HG02840 (cell line): ENCODE measurements around the gene WWOX.

Source experiments
- ATAC-seq: cut with Tn5 transposase; IDR thresholded peaks from one replicate; pipeline ENCODE4 v1.9.1; 2021; ENCODE audit warnings: mild to moderate bottlenecking, moderate library complexity, moderate number of reproducible peaks; ENCODE audit not compliant: unreplicated experiment, low FRiP score

Gene WWOX

DNA sequence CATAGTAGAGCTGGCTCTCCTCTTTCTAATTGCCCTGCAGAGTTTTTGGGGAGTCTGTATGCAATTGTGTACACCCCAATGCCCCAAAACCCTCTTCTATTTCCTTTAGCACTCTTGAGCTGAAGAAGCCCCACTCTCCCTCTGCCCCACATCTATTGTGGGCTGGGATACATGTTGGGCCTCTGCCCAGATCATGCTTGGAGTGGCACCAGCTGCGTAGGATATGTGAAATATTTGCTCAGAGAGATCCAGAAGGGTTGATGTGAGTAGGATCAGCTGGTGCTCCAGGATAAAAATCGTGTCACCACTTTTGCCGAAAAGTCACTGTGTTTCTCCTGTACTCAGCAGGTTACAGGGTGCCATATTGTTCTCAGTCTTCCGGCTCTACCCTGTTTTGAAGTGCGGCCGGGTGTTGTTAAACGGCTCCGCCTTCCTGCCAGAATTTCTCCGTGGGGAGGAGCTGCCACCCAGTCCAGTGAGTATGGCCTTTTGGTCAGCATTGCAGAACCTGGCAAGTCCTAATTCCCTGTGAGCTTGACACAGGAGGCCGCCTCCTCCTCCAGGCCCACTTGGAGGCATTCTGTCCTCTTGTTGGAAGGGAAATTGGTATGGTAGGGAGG is 664.5 kb downstream of the WWOX start:
- no peak for ATAC-seq

DNA sequence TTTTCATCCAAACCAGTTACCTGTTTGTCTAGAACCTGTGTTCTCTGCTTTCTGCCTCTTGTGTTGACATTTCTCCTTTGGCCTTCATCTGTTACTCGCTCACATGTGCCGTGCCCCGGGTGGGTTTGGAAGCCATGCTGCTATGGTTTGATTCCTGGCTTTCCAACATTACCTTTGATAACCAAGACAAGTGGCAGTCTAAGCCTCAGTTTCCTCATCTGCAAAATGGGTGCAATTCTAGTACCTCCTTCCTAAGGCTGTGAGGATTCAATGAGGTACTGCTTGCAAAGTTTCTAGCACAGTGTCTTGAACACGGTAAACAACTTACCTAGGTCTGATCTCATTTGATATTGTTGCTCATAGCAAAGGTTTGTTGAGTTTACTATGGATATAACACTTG is 665.0 kb downstream of the WWOX start:
- no peak for ATAC-seq

DNA sequence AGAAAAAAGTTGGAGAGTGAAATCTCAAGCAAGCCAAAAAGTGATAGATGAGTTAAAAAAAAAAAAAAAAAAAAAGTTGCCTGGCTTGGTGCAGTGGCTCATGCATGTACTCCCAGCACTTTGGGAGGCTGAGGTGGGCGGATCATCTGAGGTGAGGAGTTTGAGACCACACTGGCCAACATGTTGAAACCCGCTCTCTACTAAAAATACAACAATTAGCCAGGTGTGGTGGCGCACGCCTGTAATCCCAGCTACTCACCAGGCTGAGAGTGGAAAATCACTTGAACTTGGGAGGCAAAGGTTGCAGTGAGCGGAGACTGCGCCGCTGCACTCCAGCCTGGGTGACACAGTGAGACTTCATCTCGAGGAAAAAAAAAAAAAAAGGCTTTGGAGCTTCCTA is 668.8 kb downstream of the WWOX start:
- ATAC-seq = no peak

DNA sequence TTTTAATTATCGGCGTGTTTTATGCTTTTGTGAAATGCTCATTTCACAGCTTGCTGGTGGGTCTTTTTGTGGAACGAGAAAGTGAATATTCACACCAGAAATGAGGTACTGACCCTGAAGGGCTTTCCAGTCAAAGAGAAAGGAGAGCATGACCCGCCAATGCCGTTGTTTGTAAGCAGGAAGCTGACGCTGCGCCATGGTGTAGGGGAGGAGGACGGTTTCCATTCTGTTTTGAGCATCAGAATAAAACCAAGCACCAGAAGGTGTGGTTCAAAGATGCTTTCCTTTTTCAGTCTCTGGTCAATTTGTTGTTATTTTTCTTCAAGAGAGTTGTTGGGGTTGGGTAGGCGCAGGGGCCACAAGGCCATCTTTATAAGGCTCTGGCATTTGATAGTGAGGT is 669.3 kb downstream of the WWOX start:
- no peak for ATAC-seq

DNA sequence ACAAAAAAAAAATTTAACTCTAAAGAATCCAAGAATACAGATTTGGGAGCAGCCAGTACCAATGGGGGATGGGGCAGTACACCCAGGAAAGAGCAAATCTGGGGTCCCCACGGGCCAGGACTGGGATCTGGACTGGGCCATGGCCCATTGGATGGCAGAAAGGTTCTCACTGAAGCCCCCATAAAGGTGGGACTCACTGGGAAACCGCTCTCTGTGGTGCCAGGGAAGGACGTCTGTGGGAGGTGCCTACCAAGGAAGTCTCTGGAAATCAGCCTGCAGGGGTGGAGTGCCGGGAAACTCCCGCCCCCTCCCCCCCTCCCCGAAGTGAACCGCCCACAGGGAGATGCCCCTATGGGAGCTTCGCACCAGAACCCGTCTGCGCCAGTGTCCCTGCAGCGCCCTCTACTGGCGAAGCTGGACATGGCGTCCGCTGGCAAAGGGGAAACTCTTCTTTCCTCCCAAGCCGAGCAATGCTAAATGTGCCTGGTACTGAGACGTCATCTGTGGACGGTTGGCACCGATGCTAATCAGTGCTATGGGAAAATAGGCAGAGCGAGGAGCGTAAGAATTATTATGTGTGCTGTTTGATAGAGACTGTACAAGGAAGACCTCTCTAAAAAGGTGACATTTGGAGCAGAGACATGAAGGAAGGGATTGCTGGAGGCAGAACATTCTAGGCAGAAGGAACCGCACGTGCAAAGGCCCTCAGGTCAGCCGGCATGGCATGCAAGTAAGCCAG is 671.1 kb downstream of the WWOX start:
- ATAC-seq = no peak

DNA sequence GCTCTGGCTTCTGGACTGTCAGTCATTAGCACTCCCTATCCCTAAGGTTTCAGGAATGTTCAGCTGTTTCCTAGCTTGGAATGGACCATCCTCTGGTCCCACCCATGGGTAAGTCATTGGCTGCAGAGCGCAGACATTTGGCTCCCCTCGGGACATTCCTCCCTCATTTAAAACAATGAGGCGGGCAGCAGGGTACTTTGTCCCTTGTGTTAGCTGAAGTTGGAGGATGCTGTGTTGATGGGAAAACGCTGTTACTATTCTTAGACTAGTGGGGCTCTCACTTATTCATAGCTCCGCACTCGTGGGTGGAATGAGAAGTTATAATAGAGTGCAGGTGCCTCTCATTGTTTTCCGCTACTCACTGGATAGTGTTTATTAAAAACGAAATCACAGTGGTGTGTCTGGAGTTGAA is 673.8 kb downstream of the WWOX start:
- ATAC-seq = no peak

DNA sequence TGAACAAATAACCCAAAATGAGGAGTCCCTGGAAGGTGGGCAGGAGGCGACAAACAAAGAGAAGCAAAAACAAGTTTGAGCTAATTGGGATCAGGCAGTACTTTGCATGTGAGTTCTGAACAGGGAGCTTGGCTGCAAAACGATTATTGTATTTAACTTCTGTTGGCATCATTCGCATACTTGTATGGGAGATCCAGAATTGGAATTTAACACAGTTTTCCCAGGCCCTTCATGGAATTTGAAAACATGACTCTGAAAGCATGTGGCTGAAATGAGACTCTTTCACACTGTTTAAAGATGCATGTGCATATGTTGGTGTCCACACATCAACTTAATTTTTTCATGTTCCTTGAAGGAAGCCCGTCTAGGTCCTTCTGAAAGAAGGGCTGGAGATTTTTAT is 674.3 kb downstream of the WWOX start:
- ATAC-seq = no peak

DNA sequence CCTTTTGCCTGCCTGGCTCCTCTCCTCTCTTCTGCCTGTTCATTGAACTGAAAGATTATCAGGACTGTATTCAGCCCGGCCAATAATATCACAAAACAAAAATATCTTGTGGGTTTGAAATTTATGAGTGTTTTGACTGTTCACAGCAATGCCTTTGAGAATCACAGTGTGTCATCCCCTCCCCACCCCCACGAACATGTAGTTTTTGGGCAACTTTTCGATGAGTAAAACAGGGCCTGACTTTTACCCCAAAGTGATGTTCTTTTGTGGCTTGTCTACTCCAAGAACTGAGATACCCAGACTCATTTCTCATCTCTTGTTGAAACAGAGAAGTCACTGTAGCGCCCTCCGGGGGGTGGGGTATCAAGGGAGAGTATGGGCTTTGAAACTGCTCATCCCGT is 675.7 kb downstream of the WWOX start:
- ATAC-seq = no peak

DNA sequence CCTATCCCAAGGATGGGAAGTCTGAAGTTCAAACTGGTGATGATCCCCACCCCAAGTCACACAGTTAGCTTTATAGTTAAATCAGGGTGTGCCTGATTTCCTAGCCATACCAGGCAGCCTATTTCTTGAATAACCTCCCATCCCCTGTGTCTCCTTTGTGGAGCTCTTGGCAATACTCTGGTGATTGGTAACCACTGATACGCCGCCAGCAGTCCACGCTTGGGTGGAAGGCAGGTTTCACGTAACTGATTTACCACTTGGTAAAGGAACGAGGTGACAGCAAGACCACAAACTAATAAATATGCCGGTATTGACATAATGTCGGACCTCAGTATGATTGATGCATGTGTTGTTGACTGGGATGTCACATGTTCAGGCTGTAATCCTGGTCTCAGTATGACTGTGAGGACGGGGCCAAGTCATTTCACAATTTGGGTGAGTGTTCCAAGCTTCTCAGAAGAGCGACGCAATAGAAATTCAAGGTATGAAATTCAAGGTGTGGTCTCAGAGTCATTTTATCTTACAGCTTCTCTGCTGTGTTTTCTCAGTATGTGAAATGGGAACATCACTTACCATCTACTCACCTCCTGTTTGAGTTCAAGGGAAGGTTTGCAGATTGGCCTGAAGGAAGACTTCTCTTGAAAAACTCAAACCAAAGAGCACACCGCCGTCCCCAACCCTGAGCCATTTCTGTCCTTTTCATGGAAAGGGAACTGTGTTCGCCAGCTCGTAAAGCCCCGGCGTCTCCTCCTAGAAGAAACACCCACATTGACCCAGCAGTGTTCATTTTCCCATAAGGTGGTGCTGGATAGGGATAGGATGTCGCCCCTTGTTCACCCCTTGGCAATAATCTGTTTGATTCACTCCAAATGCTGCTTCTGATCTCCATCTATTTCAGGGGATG is 678.9 kb downstream of the WWOX start:
- no peak for ATAC-seq

DNA sequence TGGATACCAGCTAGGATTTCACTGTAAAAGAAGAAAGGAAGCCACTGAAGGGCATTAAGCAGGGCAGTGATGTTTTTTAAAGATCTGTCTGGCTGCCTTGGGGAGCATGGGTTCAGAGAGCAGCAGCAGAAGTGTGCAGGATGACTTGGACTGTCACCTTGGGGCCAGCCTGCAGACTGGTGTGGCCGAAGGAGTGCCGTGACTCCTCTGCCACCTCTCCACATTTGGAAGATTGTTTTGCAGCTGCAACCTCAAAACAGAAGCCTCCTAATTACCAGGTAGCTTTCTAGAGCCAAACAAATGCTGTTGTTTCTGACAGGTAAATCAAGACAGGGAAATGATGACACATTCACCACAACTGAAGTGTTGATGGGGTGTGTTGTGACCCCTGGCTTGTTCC is 681.4 kb downstream of the WWOX start:
- ATAC-seq = no peak

DNA sequence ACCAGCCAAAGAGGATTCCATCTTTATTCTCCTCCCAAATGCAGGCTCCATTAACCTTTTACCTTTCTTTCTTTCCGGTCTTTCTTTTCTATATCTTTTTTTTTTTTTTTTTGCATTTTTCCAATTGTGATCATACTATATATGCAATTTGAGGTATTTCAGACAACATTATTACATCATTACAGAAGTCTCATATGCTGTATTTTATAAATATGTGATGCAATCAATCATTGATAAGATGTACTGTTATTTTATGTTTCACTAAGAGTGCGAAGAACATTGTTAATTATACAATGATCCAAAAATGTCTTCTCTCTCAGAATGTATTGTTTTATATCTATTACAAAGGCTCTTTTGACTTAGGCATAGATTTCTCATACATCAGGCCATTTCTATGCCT is 683.1 kb downstream of the WWOX start:
- ATAC-seq = no peak

DNA sequence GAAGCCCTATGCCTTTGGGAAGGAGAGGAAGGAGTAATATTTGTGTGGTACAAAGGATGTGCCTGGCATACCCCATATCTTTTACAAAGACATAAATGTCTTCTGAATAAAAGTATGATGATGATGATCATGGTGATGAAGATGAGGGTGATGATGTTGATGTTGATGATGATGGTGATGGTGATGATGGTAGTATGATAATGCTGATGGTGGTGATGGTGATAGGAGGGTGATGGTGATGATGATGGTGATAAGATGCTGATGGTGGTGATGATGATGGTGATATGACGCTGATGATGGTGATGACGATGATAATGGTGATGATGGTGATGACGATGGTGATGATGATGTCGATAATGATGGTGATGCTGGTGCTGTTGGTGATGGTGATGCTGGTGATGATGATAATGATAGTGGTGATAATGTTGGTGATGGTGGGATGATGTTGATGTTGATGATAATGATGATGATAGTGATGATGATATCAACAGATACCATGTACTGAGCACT is 684.2 kb downstream of the WWOX start:
- no peak for ATAC-seq

DNA sequence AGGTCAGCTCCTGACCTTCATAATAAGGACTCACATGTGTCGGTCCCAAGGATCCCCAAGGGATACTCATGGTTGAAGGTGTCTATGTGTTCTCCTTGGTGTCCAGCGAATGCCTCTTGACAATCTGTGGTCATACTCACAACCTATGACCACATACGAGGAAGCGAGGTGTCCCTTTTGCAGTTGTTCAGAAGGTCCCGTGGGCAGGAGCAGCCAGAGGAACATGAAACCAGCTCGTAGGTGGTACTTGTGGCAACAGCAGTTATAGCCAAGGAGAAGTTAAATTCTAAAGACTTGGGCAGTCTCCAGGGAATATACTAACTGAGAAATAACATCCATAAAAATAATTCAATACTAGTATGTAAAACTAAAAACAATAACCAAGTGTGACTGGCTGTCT is 685.3 kb downstream of the WWOX start:
- no peak for ATAC-seq

DNA sequence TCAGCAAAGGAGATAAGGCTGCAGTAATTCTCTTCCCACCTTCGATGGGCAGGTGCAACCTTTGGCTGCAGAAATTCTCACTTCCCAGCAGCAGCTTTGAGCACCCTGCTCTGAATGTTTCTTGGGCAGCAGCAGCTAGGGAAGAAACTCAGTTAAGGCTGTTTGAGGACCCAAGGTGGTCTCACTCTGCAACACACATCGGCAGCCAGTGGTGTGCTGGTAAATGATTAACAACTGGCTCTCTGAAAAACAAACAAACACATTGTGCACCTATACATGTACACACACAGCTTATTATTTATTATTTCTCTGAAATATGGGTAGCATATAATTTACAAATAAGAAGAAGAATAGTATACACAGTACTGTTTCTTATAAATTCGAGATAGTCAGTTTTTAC is 685.8 kb downstream of the WWOX start:
- no peak for ATAC-seq

DNA sequence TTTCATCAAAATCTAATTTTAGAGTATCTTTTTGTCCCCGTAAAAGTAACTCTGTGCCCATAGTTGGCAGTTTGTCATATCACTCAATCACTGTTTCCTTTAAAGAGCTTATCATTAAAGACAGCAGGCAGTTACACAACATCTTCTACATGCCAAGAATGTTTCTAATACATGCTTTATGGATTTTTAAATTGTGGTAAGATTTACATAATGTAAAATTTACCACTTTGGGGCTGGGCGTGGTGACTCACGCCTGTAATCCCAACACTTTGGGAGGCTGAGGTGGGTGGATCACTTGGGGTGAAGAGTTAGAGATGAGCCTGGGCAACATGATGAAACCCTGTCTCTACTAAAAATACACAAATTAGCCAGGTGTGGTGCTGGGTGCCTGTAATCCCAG is 687.2 kb downstream of the WWOX start:
- no peak for ATAC-seq

DNA sequence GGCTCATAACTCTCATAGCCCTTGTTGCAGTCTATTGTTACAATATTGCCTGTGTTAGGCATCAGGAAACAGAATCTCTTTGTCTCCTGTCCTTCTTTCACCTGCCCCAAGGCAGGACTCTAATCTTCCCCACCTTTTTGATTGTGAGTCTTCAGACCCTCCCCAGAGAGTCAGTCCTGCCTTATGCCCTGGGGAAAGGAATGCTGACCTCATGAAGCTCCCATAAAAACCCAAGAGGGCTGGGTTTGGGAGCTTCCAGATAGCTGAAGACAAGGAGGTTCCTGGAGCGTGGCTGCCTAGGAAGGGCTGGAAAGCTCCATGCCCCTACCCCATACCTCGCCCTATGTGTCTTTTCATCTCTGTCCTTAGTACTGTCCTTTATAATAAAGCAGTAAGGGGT is 688.8 kb downstream of the WWOX start:
- no peak for ATAC-seq

DNA sequence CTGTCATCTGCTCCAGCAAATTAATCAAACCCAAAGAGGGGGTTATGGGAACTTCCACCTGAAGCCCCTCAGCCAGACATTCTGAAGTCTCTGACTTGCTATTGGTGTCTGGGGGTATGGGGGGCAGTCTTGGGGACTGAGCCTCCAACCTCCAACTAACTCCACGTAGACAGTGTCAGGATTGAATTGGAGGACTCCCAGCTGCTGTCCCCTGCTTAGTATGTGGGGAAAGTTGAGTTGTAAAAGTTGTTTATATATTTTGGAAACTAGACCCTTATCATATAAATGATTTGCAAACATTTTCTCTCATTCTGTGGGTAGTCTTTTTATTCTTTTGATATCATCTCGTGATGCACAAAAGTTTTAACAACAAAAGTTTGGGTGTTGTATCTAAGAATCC is 689.2 kb downstream of the WWOX start:
- no peak for ATAC-seq

DNA sequence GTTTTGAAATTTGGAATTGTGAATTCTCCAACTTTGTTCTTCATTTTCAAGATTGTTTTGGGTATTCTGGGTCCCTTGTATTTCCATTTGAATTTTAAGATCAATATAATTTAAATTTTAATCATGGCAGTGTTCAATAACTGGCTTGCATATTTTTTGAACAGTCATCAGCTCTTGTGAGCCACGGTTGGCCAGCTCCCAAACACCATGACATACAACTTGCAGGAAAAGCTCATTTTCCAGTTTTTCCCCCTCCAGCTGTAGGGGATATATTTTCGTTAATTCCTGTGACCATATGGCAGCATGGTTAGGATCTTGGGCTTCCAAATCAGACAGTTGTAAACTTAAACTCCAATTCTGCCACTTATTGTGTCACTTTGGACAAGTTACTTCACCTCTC is 690.1 kb downstream of the WWOX start:
- ATAC-seq = no peak

DNA sequence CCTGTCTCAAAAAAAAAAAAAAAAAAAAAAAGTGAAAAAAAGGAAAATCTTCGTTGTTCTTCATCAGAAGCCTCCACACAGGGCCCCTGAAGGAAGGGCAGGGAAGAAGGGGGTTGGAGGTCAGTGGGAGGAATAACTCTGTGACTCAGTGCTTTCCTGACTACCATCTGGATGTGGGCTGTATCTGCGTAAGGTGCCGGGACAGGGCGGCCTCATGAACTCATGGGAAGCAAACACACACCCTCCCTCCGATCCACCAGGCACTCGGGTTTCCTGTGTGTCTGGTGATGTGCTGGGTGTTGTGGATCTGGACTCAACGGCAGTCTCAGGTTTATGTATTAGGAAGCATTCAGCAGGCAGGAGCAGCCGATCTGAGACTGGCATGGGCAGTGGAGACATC is 691.6 kb downstream of the WWOX start:
- ATAC-seq = no peak

DNA sequence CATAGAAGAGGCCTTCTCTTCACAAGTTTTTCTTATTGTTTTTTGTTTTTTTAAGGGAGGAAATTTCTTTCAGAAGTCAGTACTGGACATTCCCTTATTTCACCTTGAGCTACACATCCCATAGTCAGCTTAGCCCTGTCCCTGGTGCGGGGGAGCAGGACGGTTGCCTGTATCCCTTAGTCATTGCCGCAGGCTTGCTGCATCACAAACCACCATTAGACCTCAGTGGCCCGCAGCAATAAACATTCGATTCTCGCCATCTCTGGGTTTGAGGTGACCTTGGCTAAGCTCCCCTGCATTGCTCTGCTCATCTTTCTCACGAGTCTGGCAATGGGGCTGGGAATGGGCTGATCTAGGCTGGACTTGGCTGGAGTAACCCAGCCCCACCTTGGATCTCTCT is 692.5 kb downstream of the WWOX start:
- ATAC-seq = no peak

DNA sequence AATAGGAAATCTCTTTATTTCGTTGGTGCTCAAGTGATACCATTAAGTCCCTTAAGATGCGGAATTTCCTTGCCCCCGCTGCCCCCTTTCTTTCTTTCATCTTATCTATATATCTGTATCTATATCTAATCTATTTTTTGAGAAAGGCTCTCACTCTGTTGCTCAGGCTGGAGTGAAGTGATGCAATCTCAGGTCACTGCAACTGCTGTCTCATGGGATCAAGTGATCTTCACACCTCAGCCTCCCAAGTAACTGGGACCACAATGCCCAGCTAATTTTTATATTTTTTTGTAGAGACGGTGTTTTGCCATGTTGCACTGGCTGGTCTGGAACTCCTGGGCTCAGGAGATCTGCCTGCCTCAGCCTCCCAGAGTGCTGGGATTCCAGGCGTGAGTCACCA is 693.5 kb downstream of the WWOX start:
- no peak for ATAC-seq
